Activated B cell treated with CpG ODN at 0.5 μM for 24 hours (primary cell): Measurements from ENCODE around the gene HSD17B2. TPM values are rescaled to one million over a fixed set of nuclear protein-coding genes. Genes with fewer than 3 reads are reported as not detected.

Source experiments
- ATAC-seq: fragments of 200-7000 bp; cut with Tn5 transposase; one replicate; pipeline ENCODE4 v1.10.0; 2021; ENCODE audit warnings: low read depth, mild to moderate bottlenecking, moderate library complexity
- CTCF ChIA-PET: fragments of 350-600 bp; sonication (Branson Sonifier 250); formaldehyde crosslinking; loops from one replicate; lab custom pipeline; 2021; ENCODE audit warnings: antibody characterized with exemption; lab: Charles Lee
- POLR2A ChIA-PET: fragments of 350-600 bp; sonication (Branson Sonifier 250); formaldehyde crosslinking; loops from one replicate; lab custom pipeline; 2021; ENCODE audit warnings: antibody characterized with exemption; lab: Charles Lee
- DNase-seq: peaks from one replicate; pipeline ENCODE4 v3.0.0; 2022
- H3K27ac Mint-ChIP-seq: one replicate; pipeline ENCODE4 v1.8.0; 2020; ENCODE audit warnings: mixed read lengths
- H3K27me3 Mint-ChIP-seq: one replicate; pipeline ENCODE4 v1.8.0; 2021; ENCODE audit warnings: mixed read lengths
- H3K36me3 Mint-ChIP-seq: one replicate; pipeline ENCODE4 v1.8.0; 2021; ENCODE audit warnings: low read depth, mixed read lengths
- H3K4me1 Mint-ChIP-seq: one replicate; pipeline ENCODE4 v1.8.0; 2021; ENCODE audit warnings: mixed read lengths
- H3K4me3 Mint-ChIP-seq: one replicate; pipeline ENCODE4 v1.8.0; 2020; ENCODE audit warnings: mild to moderate bottlenecking, mixed read lengths
- H3K9me3 Mint-ChIP-seq: one replicate; pipeline ENCODE4 v1.8.0; 2020; ENCODE audit warnings: mixed read lengths
- intact Hi-C: fragments of 100-400 bp; cut with micrococcal nuclease; formaldehyde crosslinking; loops from one replicate; pipeline ENCODE4 v1.15.1; 2024
- total RNA-seq: library from RNA; stranded (reverse); gene quantifications from 2 replicates; pipeline ENCODE4 v1.2.3, GENCODE V29; 2022
- TF ChIP-seq, protein P1 (sequence below): fragments of 200-600 bp; IDR thresholded peaks from one replicate; pipeline ENCODE4 v1.8.0; 2022; ENCODE audit warnings: antibody characterized with exemption, mild to moderate bottlenecking

Gene HSD17B2
- total RNA-seq, 1 donor from 2014 or later: not detected

- Mint-ChIP-seq H3K27ac (no peak overlapping the region), H3K27me3 (peaks cover 28% of the 10 kb centered on the region), H3K4me3 (no peak overlapping the region), H3K36me3 (no peaks in the 10 kb centered on the region), H3K4me1 (no peaks in the 10 kb centered on the region), H3K9me3 (no peaks in the 10 kb centered on the region)
- ChIA-PET CTCF (no interaction called here), POLR2A (no interaction called here)
- TF ChIP-seq, protein P1, sequence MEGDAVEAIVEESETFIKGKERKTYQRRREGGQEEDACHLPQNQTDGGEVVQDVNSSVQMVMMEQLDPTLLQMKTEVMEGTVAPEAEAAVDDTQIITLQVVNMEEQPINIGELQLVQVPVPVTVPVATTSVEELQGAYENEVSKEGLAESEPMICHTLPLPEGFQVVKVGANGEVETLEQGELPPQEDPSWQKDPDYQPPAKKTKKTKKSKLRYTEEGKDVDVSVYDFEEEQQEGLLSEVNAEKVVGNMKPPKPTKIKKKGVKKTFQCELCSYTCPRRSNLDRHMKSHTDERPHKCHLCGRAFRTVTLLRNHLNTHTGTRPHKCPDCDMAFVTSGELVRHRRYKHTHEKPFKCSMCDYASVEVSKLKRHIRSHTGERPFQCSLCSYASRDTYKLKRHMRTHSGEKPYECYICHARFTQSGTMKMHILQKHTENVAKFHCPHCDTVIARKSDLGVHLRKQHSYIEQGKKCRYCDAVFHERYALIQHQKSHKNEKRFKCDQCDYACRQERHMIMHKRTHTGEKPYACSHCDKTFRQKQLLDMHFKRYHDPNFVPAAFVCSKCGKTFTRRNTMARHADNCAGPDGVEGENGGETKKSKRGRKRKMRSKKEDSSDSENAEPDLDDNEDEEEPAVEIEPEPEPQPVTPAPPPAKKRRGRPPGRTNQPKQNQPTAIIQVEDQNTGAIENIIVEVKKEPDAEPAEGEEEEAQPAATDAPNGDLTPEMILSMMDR: no peak
- no peak for ATAC-seq
- no peak for DNase-seq
- intact Hi-C loops: no loop called here
These were observed 24.3 kb downstream of the HSD17B2 start for GRCh38 chr16:82059161-82059982.

GRCh38 chr16:82059983-82060421 lies 24.9 kb downstream of the HSD17B2 start:
- no peaks in the 10 kb centered on the region for H3K9me3 Mint-ChIP-seq
- H3K36me3 Mint-ChIP-seq: no peaks in the 10 kb centered on the region
- DNase-seq: no peak
- TF ChIP-seq, protein P1: no peak
- POLR2A ChIA-PET: no interaction called here
- no peak for ATAC-seq
- no peak overlapping the region for H3K27ac Mint-ChIP-seq
- intact Hi-C loops: no loop called here
- CTCF ChIA-PET: no interaction called here
- peaks cover 28% of the 10 kb centered on the region for H3K27me3 Mint-ChIP-seq
- no peaks in the 10 kb centered on the region for H3K4me1 Mint-ChIP-seq
- no peak overlapping the region for H3K4me3 Mint-ChIP-seq

DNA sequence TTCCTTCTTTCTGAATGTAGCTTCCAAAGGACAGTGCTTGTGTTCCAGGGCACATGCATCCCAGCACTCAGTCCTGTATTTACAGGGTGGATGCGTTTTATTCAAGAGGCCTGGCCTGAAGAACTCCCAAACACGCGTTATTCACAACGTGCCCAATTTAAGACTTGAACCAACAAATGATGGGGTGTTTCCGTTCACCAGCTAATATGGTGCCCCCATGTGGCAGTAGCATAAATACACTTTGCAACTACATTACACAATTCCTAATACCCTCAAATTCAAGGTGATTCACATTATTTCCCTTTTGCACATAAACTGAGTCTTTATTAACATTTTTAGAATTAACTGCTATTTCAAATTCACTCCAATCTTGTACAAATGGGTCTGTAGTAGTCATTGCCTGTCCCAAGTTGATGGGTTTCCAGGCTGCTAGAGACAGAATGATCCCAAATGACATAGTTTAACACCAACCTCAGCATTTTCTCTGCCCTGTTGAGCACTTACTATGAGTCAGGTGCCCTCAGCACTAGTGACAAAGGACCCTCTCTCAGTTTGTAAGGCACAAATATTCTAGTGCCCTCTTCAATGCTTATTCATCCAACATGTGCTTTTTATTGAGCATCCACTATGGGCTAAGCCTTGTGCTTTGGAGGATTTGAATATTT lies 26.9 kb downstream of the HSD17B2 start:
- H3K36me3 Mint-ChIP-seq: no peaks in the 10 kb centered on the region
- H3K27ac Mint-ChIP-seq: no peak overlapping the region
- intact Hi-C loops: no loop called here
- no peak overlapping the region for H3K4me3 Mint-ChIP-seq
- DNase-seq: no peak
- peaks cover 26% of the 10 kb centered on the region for H3K27me3 Mint-ChIP-seq
- CTCF ChIA-PET: no interaction called here
- no peaks in the 10 kb centered on the region for H3K4me1 Mint-ChIP-seq
- TF ChIP-seq, protein P1: no peak
- POLR2A ChIA-PET: no interaction called here
- no peaks in the 10 kb centered on the region for H3K9me3 Mint-ChIP-seq
- no peak for ATAC-seq

- Mint-ChIP-seq H3K36me3 (no peaks in the 10 kb centered on the region), H3K4me3 (no peak overlapping the region), H3K9me3 (no peaks in the 10 kb centered on the region), H3K27me3 (peaks cover 25% of the 10 kb centered on the region), H3K27ac (no peak overlapping the region), H3K4me1 (no peaks in the 10 kb centered on the region)
- DNase-seq: no peak
- intact Hi-C loops: no loop called here
- ChIA-PET CTCF (no interaction called here), POLR2A (no interaction called here)
- no peak for ATAC-seq
- TF ChIP-seq, protein P1: no peak
These were observed 27.6 kb downstream of the HSD17B2 start for GRCh38 chr16:82062645-82063058.

- Mint-ChIP-seq H3K9me3 (no peaks in the 10 kb centered on the region), H3K36me3 (no peaks in the 10 kb centered on the region), H3K4me1 (no peaks in the 10 kb centered on the region), H3K27me3 (peaks cover 28% of the 10 kb centered on the region), H3K27ac (no peak overlapping the region), H3K4me3 (no peak overlapping the region)
- TF ChIP-seq, protein P1: no peak
- ChIA-PET CTCF (no interaction called here), POLR2A (no interaction called here)
- intact Hi-C loops: no loop called here
- DNase-seq (no peak), ATAC-seq (no peak)
These were observed 28.5 kb downstream of the HSD17B2 start for GRCh38 chr16:82063456-82064082.
